Measurements from ENCODE around the gene AGPAT3. TPM values are rescaled to one million over a fixed set of nuclear protein-coding genes. Genes with fewer than 3 reads are reported as not detected.

Gene AGPAT3
- total and polyA plus RNA-seq, 10 of the 15 experiments (the other 5 are each of a cell fraction or from before 2014, with no cell fraction given), result 1.2 to 110 (median 30.8) TPM

DNA sequence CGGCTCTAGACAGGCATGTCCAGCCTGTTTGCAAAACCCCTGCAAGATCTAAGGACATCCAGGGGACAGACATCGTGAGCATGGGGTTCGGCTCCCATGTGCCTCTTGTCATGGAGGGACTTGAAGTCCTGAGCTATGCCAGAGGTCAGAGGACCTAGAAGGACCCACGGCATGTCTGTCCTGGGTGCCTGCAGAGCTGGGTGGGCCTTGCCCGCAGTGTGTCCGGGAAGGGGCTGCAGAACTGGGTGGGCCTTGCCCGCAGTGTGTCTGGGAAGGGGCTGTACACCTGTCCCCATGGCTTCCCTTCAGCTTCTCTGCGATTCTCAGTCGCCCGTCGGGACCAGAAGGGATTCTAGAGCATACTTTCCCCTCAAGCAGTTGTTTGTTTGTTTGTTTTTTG, 127.1 kb downstream of the AGPAT3 start:
- ATAC-seq (no peak), FAIRE-seq (no peak), DNase-seq (ENCODE audit: low read depth, low spot score) (no peak)
- Histone ChIP-seq H3K9ac (ENCODE audit: control insufficient read depth, insufficient read depth, low read length) (no peak overlapping the region), H2AFZ (ENCODE audit: control insufficient read depth, low read depth, low read length) (no peak overlapping the region), H3K27ac (ENCODE audit: control insufficient read depth, insufficient read depth) (no peak overlapping the region), H3K4me3 (no peak overlapping the region), H3K9me3 (replicated peaks; ENCODE audit: control insufficient read depth, insufficient read depth, low read length) (no peaks in the 10 kb centered on the region; the same call in 2 of the 3 replicates), H3K79me2 (ENCODE audit: control insufficient read depth, insufficient read depth, low read length) (no peaks in the 10 kb centered on the region), H3K27me3 (replicated peaks in 1 of 2; ENCODE audit: control insufficient read depth in 2 of 2, insufficient read depth in 2 of 2, low read length in 1 of 2) (peaks cover 0 to 1% of the 10 kb centered on the region in 2 experiments; a peak in 1 of 4 replicates), H3K4me1 (ENCODE audit: control insufficient read depth, insufficient read depth, low read length) (no peaks in the 10 kb centered on the region), H4K20me1 (ENCODE audit: control insufficient read depth, insufficient read depth) (peaks cover 2% of the 10 kb centered on the region; the same call in 1 of the 2 replicates), H3K4me2 (ENCODE audit: control insufficient read depth, insufficient read depth) (no peak overlapping the region), H3K36me3 (ENCODE audit: control insufficient read depth in 2 of 2, insufficient read depth in 2 of 2, low read length in 1 of 2) (no peaks in the 10 kb centered on the region)
- intact Hi-C loops (cut with micrococcal nuclease; ENCODE audit: unreplicated experiment) (no loop called here), in situ Hi-C loops (cut with MboI) (no loop called here)
- RAD21 ChIA-PET (ENCODE audit: unreplicated experiment), result no interaction called here
- CTCF ChIA-PET, result no interaction called here
- POLR2A ChIA-PET, result no interaction called here
- WGBS (ENCODE audit: insufficient coverage, insufficient replicate concordance, low lambda C conversion rate, missing lambda C conversion rate), result 72% methylated on average over 11 of the region's 11 CpGs
- SMC1A ChIA-PET (ENCODE audit: uncharacterized antibody, unreplicated experiment), result no interaction called here
- no TSS peak for BruUV-seq (replicated peaks)
- TF ChIP-seq HSF1 (IDR thresholded peaks at IDR 0.05; ENCODE audit: low read depth, low read length), result no peak
- no peak for TF ChIP-seq POLR2AphosphoS5 (IDR thresholded peaks at IDR 0.05; ENCODE audit: low read length)
- no peak for TF ChIP-seq NFIC (IDR thresholded peaks at IDR 0.05; ENCODE audit: low read depth, low read length)
- TF ChIP-seq, protein P1, sequence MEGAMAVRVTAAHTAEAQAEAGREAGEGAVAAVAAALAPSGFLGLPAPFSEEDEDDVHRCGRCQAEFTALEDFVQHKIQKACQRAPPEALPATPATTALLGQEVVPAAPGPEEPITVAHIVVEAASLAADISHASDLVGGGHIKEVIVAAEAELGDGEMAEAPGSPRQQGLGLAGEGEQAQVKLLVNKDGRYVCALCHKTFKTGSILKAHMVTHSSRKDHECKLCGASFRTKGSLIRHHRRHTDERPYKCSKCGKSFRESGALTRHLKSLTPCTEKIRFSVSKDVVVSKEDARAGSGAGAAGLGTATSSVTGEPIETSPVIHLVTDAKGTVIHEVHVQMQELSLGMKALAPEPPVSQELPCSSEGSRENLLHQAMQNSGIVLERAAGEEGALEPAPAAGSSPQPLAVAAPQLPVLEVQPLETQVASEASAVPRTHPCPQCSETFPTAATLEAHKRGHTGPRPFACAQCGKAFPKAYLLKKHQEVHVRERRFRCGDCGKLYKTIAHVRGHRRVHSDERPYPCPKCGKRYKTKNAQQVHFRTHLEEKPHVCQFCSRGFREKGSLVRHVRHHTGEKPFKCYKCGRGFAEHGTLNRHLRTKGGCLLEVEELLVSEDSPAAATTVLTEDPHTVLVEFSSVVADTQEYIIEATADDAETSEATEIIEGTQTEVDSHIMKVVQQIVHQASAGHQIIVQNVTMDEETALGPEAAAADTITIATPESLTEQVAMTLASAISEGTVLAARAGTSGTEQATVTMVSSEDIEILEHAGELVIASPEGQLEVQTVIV (IDR thresholded peaks at IDR 0.05; ENCODE audit: borderline replicate concordance, partially characterized antibody), result no peak
- TF ChIP-seq ELK1 (IDR thresholded peaks at IDR 0.05; ENCODE audit: low read depth, low read length), result no peak
- TF ChIP-seq E2F4 (IDR thresholded peaks at IDR 0.05; ENCODE audit: low read depth, low read length), result no peak
- no peak for TF ChIP-seq PAX8 (IDR thresholded peaks at IDR 0.05)
- no peak for TF ChIP-seq HDAC6 (IDR thresholded peaks at IDR 0.05; ENCODE audit: unreplicated experiment)
- TF ChIP-seq, protein P2, sequence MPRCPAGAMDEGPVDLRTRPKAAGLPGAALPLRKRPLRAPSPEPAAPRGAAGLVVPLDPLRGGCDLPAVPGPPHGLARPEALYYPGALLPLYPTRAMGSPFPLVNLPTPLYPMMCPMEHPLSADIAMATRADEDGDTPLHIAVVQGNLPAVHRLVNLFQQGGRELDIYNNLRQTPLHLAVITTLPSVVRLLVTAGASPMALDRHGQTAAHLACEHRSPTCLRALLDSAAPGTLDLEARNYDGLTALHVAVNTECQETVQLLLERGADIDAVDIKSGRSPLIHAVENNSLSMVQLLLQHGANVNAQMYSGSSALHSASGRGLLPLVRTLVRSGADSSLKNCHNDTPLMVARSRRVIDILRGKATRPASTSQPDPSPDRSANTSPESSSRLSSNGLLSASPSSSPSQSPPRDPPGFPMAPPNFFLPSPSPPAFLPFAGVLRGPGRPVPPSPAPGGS (IDR thresholded peaks at IDR 0.05; ENCODE audit: borderline replicate concordance, insufficient read depth, low read depth, low read length, poor library complexity, severe bottlenecking), result no peak
- no peak for TF ChIP-seq NFXL1 (IDR thresholded peaks at IDR 0.05; ENCODE audit: borderline replicate concordance)
